GM23338 (cell line): ENCODE measurements around the gene ZNF580. TPM values are rescaled to one million over a fixed set of nuclear protein-coding genes. Genes with fewer than 3 reads are reported as not detected.

Experiments
- ATAC-seq: fragments of 200-7000 bp; cut with Tn5 transposase; 3 replicates; pipeline ENCODE4 v1.9.1; 2020
- DNase-seq: peaks from one replicate; pipeline ENCODE4 v3.0.0-alpha.2; 2015; ENCODE audit warnings: low spot score
- H2AFZ ChIP-seq: fragments of 200-600 bp; sonication (generic); 2 replicates; pipeline ENCODE4 v1.8.0; 2016; ENCODE audit warnings: antibody characterized with exemption, mild to moderate bottlenecking, moderate library complexity
- H3F3A ChIP-seq: fragments of 200-600 bp; sonication (generic); replicated peaks from 2 replicates; pipeline ENCODE4 v1.8.0; 2017; ENCODE audit warnings: antibody characterized with exemption, mixed run types, low read depth
- H3K27ac ChIP-seq: fragments of 200-600 bp; sonication (generic); 2 replicates; pipeline ENCODE4 v1.6.1; 2016; ENCODE audit warnings: low read depth
- H3K27me3 ChIP-seq: fragments of 200-600 bp; sonication (generic); 2 replicates; pipeline ENCODE4 v1.8.0; 2016; ENCODE audit warnings: mild to moderate bottlenecking, mixed run types, moderate library complexity; ENCODE audit not compliant: insufficient read depth
- H3K36me3 ChIP-seq: fragments of 200-600 bp; sonication (generic); 2 replicates; pipeline ENCODE4 v1.8.0; 2016; ENCODE audit warnings: mild to moderate bottlenecking; ENCODE audit not compliant: insufficient read depth
- H3K4me1 ChIP-seq: fragments of 200-600 bp; sonication (generic); 2 replicates; pipeline ENCODE4 v1.8.0; 2016; ENCODE audit warnings: mild to moderate bottlenecking, moderate library complexity; ENCODE audit not compliant: insufficient read depth
- H3K4me2 ChIP-seq: fragments of 200-600 bp; sonication (generic); 2 replicates; pipeline ENCODE4 v1.7.1; 2017; ENCODE audit warnings: mixed run types
- H3K4me3 ChIP-seq: fragments of 200-600 bp; sonication (generic); 2 replicates; pipeline ENCODE4 v1.6.1; 2016; ENCODE audit warnings: mixed run types
- H3K79me2 ChIP-seq: fragments of 200-600 bp; sonication (generic); replicated peaks from 2 replicates; pipeline ENCODE4 v1.8.0; 2017; ENCODE audit warnings: mild to moderate bottlenecking; ENCODE audit not compliant: insufficient read depth
- H3K9me2 ChIP-seq: fragments of 200-600 bp; sonication (generic); 2 replicates; pipeline ENCODE4 v1.8.0; 2017; ENCODE audit not compliant: insufficient read depth
- H4K20me1 ChIP-seq: fragments of 200-600 bp; sonication (generic); replicated peaks from 2 replicates; pipeline ENCODE4 v1.8.0; 2017; ENCODE audit warnings: mild to moderate bottlenecking; ENCODE audit not compliant: insufficient read depth
- H3K27ac Mint-ChIP-seq: 2 replicates; pipeline ENCODE4 v1.8.0; 2020; ENCODE audit warnings: inconsistent platforms, mild to moderate bottlenecking, moderate library complexity, mixed read lengths
- H3K27me3 Mint-ChIP-seq: 3 replicates; pipeline ENCODE4 v1.8.0; 2022; ENCODE audit warnings: low read depth, mild to moderate bottlenecking, moderate library complexity, mixed read lengths, inconsistent platforms; ENCODE audit not compliant: insufficient read depth, poor library complexity
- H3K36me3 Mint-ChIP-seq: 3 replicates; pipeline ENCODE4 v1.8.0; 2021; ENCODE audit warnings: low read depth, mild to moderate bottlenecking, inconsistent platforms, moderate library complexity, mixed read lengths
- H3K4me1 Mint-ChIP-seq: 3 replicates; pipeline ENCODE4 v1.8.0; 2020; ENCODE audit warnings: mild to moderate bottlenecking, inconsistent platforms, mixed read lengths
- H3K4me3 Mint-ChIP-seq: 3 replicates; pipeline ENCODE4 v1.8.0; 2021; ENCODE audit warnings: moderate library complexity, mild to moderate bottlenecking, inconsistent platforms, mixed read lengths
- H3K9me3 Mint-ChIP-seq: 3 replicates; pipeline ENCODE4 v1.8.0; 2020; ENCODE audit warnings: moderate library complexity, mild to moderate bottlenecking, inconsistent platforms, mixed read lengths
- ETS1 ChIP-seq: IDR thresholded peaks from 2 replicates; pipeline ENCODE4 v1.6.1; 2016; ENCODE audit warnings: antibody characterized with exemption
- EZH2 ChIP-seq: fragments of 200-600 bp; sonication (generic); IDR thresholded peaks from one replicate; pipeline ENCODE4 v1.8.0; 2017; ENCODE audit warnings: antibody characterized with exemption, mild to moderate bottlenecking, low read depth; ENCODE audit not compliant: unreplicated experiment
- EZH2phosphoT487 ChIP-seq: fragments of 200-600 bp; sonication (generic); IDR thresholded peaks from one replicate; pipeline ENCODE4 v1.8.1; 2018; ENCODE audit warnings: antibody characterized with exemption; ENCODE audit not compliant: unreplicated experiment
- POLR2AphosphoS5 ChIP-seq: IDR thresholded peaks from 2 replicates; pipeline ENCODE4 v1.6.1; 2016; ENCODE audit warnings: antibody characterized with exemption, low read depth
- STAT1 ChIP-seq: IDR thresholded peaks from one replicate; pipeline ENCODE4 v1.6.1; 2016; ENCODE audit warnings: antibody characterized with exemption; ENCODE audit not compliant: unreplicated experiment
- polyA plus RNA-seq: library from polyadenylated mRNA; unstranded; fragments of >200 nt; fragmentation: Nextera tagmentation; extraction: Ambion mirVana; gene quantifications from 2 replicates; pipeline ENCODE4 v1.2.1, GENCODE V29; 2016
- total RNA-seq: library from RNA; depleted of rRNA; stranded (reverse); fragments of >200 nt; shearing (Covaris generic); gene quantifications from 2 replicates; pipeline ENCODE4 v1.2.3, GENCODE V29; 2014
- TF ChIP-seq, protein P1 (sequence below), 2 experiments: fragments of 200-600 bp in 1 of 2; sonication (generic) in 1 of 2; conservative IDR thresholded peaks; 2 replicates each; pipeline versions ENCODE4 v1.5.1 to v1.6.1; 2016 to 2017; ENCODE audit warnings: antibody characterized with exemption in 2 of 2, low read depth in 2 of 2, mild to moderate bottlenecking in 2 of 2, moderate library complexity in 1 of 2
- TF ChIP-seq, protein P2 (sequence below): IDR thresholded peaks from one replicate; pipeline ENCODE4 v1.6.1; 2018; ENCODE audit warnings: antibody characterized with exemption; ENCODE audit not compliant: unreplicated experiment

The ZNF580 gene
- total and polyA plus RNA-seq, 2 experiments from 2014 or later, result 18.7 to 23.6 TPM

DNA sequence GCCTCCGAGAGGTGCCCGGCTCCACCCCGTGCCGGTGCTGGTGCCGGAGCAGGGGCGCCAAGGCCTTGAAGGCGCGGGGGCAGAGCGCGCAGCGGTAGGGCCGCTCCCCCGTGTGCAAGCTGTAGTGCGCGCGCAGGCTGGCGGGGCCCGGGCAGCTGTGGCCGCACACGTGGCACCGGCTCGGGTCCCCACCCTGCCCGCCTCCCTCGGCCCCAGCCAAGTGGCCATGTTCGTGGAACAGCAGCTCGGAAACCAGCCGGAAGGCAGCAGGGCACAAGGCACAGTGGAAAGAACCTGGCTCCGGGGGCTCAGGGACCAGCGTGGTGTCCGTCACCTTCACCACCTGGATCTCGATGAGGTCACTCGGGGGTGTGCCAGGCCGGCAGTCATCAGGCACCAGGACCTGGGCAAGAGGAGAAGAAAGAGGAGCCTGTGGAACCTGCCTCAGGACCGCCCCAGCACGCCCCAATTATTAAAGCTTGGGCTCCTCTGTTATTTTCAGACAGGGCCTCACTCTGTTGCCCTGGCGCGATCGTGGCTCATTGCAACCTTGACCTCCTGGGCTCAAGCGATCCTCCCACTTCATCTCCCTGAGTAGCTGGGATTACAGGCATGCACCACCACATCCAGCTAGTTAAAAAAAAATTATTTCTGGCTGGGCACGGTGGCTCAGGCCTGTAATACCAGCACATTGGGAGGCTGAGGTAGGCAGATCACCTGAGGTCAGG lies 18.4 kb upstream of the ZNF580 start (continued):
- TF ChIP-seq, protein P1, sequence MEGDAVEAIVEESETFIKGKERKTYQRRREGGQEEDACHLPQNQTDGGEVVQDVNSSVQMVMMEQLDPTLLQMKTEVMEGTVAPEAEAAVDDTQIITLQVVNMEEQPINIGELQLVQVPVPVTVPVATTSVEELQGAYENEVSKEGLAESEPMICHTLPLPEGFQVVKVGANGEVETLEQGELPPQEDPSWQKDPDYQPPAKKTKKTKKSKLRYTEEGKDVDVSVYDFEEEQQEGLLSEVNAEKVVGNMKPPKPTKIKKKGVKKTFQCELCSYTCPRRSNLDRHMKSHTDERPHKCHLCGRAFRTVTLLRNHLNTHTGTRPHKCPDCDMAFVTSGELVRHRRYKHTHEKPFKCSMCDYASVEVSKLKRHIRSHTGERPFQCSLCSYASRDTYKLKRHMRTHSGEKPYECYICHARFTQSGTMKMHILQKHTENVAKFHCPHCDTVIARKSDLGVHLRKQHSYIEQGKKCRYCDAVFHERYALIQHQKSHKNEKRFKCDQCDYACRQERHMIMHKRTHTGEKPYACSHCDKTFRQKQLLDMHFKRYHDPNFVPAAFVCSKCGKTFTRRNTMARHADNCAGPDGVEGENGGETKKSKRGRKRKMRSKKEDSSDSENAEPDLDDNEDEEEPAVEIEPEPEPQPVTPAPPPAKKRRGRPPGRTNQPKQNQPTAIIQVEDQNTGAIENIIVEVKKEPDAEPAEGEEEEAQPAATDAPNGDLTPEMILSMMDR (conservative IDR thresholded peaks at IDR 0.05; ENCODE audit: low read depth in 2 of 2), result no peak
- no peak for TF ChIP-seq EZH2

DNA sequence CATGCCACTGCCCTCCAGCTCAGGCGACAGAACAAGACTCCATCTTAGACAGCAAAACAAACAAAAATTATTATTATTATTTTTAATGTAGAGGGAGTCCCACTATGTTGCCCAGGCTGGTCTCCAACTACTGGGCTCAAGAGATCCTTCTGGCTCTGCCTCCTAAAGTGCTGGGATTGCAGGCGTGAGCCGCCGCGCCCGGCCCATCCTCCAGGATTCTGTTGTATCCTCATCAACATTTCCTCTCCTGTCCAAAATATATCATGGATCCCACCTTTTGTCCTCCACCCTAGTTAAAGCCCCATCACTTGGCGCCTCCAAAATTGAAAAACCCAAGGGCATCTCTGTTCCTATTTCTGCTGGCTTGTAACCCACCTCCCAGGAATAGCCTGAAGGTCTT lies 17.7 kb upstream of the ZNF580 start:
- peaks cover 35% of the 10 kb centered on the region for H3K36me3 Mint-ChIP-seq
- H3K4me1 ChIP-seq, result no peaks in the 10 kb centered on the region; the same call in 1 of the 2 replicates
- peak overlapping the region; percentile 79 for H3K4me3 Mint-ChIP-seq
- H3F3A ChIP-seq, result peaks cover 12% of the 10 kb centered on the region
- peaks cover 5% of the 10 kb centered on the region for H4K20me1 ChIP-seq
- DNase-seq (no peak), ATAC-seq (no peak)
- H2AFZ ChIP-seq, result no peak overlapping the region
- H3K27ac ChIP-seq, result no peak overlapping the region
- no peak overlapping the region for H3K4me2 ChIP-seq
- peaks cover 18% of the 10 kb centered on the region for H3K27me3 Mint-ChIP-seq
- H3K27ac Mint-ChIP-seq, result no peak overlapping the region
- H3K9me2 ChIP-seq, result no peaks in the 10 kb centered on the region
- H3K4me3 ChIP-seq, result no peak overlapping the region
- no peaks in the 10 kb centered on the region for H3K36me3 ChIP-seq
- 0 out of 2 replicates have a peak, but pooled peaks cover 5% of the 10 kb centered on the region for H3K27me3 ChIP-seq
- TF ChIP-seq, protein P2, sequence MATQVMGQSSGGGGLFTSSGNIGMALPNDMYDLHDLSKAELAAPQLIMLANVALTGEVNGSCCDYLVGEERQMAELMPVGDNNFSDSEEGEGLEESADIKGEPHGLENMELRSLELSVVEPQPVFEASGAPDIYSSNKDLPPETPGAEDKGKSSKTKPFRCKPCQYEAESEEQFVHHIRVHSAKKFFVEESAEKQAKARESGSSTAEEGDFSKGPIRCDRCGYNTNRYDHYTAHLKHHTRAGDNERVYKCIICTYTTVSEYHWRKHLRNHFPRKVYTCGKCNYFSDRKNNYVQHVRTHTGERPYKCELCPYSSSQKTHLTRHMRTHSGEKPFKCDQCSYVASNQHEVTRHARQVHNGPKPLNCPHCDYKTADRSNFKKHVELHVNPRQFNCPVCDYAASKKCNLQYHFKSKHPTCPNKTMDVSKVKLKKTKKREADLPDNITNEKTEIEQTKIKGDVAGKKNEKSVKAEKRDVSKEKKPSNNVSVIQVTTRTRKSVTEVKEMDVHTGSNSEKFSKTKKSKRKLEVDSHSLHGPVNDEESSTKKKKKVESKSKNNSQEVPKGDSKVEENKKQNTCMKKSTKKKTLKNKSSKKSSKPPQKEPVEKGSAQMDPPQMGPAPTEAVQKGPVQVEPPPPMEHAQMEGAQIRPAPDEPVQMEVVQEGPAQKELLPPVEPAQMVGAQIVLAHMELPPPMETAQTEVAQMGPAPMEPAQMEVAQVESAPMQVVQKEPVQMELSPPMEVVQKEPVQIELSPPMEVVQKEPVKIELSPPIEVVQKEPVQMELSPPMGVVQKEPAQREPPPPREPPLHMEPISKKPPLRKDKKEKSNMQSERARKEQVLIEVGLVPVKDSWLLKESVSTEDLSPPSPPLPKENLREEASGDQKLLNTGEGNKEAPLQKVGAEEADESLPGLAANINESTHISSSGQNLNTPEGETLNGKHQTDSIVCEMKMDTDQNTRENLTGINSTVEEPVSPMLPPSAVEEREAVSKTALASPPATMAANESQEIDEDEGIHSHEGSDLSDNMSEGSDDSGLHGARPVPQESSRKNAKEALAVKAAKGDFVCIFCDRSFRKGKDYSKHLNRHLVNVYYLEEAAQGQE, result no peak
- TF ChIP-seq EZH2 (no peak), EZH2phosphoT487 (no peak), POLR2AphosphoS5 (no peak), ETS1 (no peak), STAT1 (no peak)
- H3K9me3 Mint-ChIP-seq, result peaks cover 3% of the 10 kb centered on the region; the same call in 2 of the 3 replicates
- peaks cover 13% of the 10 kb centered on the region; the same call in 2 of the 3 replicates for H3K4me1 Mint-ChIP-seq
- peaks cover 9% of the 10 kb centered on the region for H3K79me2 ChIP-seq
